HepG2 (cell line): ENCODE data around the gene SYTL2. TPM values are rescaled to one million over a fixed set of nuclear protein-coding genes. Genes with fewer than 3 reads are reported as not detected.

ENCODE experiments used
- ATAC-seq: fragments of 200-7000 bp; cut with Tn5 transposase; 3 replicates; pipeline ENCODE4 v1.9.1; 2020; ENCODE audit warnings: mild to moderate bottlenecking, moderate library complexity
- BruUV-seq: library from RNA; stranded (reverse); fragments of 400-500 nt; replicated peaks from 2 replicates; lab custom pipeline; 2021; lab: Mats Ljungman, UMichigan
- CTCF ChIA-PET: fragments of 300-600 bp; formaldehyde crosslinking; extraction: SDS; loops from one replicate; lab custom pipeline; 2021; ENCODE audit warnings: low total read pairs, inconsistent platforms, low intra/inter-chr PET ratio; lab: Yijun Ruan, JAX
- POLR2A ChIA-PET: fragments of 350-600 bp; sonication (Branson Sonifier 250); formaldehyde crosslinking; loops from one replicate; lab custom pipeline; 2020; ENCODE audit warnings: antibody characterized with exemption, inconsistent platforms; lab: Yijun Ruan, JAX
- DNase-seq: peaks from one replicate; pipeline ENCODE4 v3.0.0-alpha.2; 2015; ENCODE audit warnings: low spot score
- FAIRE-seq: peaks from 3 replicates; lab custom pipeline; 2011; peaks lifted over from hg19 to GRCh38; lab: Jason Lieb, UNC
- H2AFZ ChIP-seq: one replicate; pipeline ENCODE4 v1.6.1; 2011; ENCODE audit warnings: low read length, inconsistent platforms
- H3K27ac ChIP-seq: fragments of 300-600 bp; 3 replicates; pipeline ENCODE4 v1.8.0; 2011; ENCODE audit warnings: mixed run types, mild to moderate bottlenecking, mixed read lengths, low read length, inconsistent platforms; ENCODE audit not compliant: insufficient read depth; ENCODE audit errors: extremely low read length
- H3K27me3 ChIP-seq, 2 experiments: fragments of 200-600 bp in 1 of 2; 2 replicates in 1 of 2; 3 replicates in 1 of 2; pipeline versions ENCODE4 v1.6.0 to v1.8.0; 2011; ENCODE audit warnings: low read length in 2 of 2, mild to moderate bottlenecking in 2 of 2, moderate library complexity in 2 of 2, inconsistent platforms in 1 of 2; ENCODE audit not compliant: insufficient read depth in 2 of 2, control insufficient read depth in 1 of 2
- H3K36me3 ChIP-seq, 2 experiments: fragments of 200-600 bp in 1 of 2; replicated peaks in 1 of 2; 2 replicates in 1 of 2; 3 replicates in 1 of 2; pipeline versions ENCODE4 v1.5.1 to v1.8.0; 2011; ENCODE audit warnings: low read length in 2 of 2, inconsistent platforms in 1 of 2; ENCODE audit not compliant: insufficient read depth in 2 of 2, control insufficient read depth in 1 of 2
- H3K4me1 ChIP-seq: 2 replicates; pipeline ENCODE4 v1.5.1; 2012; ENCODE audit warnings: low read length, inconsistent platforms; ENCODE audit not compliant: insufficient read depth
- H3K4me2 ChIP-seq: 2 replicates; pipeline ENCODE4 v1.6.0; 2011; ENCODE audit warnings: low read depth, low read length, inconsistent platforms
- H3K4me3 ChIP-seq, 3 experiments: fragments of 200-600 bp in 1 of 3; sonication (generic), shearing (Covaris generic) in 1 of 3; replicated peaks in 1 of 3; 2 replicates each; pipeline ENCODE4 v1.5.1; 2011 to 2016; ENCODE audit warnings: low read length in 3 of 3, inconsistent platforms in 2 of 3, low read depth in 2 of 3, mild to moderate bottlenecking in 2 of 3, control low read depth in 1 of 3, mixed read lengths in 1 of 3; ENCODE audit not compliant: insufficient read depth in 1 of 3
- H3K79me2 ChIP-seq: one replicate; pipeline ENCODE4 v1.6.1; 2011; ENCODE audit warnings: low read length, inconsistent platforms; ENCODE audit not compliant: insufficient read depth
- H3K9ac ChIP-seq: 2 replicates; pipeline ENCODE4 v1.6.0; 2011; ENCODE audit warnings: mild to moderate bottlenecking, low read depth, low read length, inconsistent platforms; ENCODE audit not compliant: insufficient read depth
- H3K9me3 ChIP-seq: 2 replicates; pipeline ENCODE4 v1.5.1; 2012; ENCODE audit warnings: mild to moderate bottlenecking, low read length
- H4K20me1 ChIP-seq: 2 replicates; pipeline ENCODE4 v1.6.0; 2011; ENCODE audit warnings: inconsistent platforms, mild to moderate bottlenecking, low read length, moderate library complexity; ENCODE audit not compliant: insufficient read depth
- DBP ChIP-seq: sonication (generic); formaldehyde crosslinking; IDR thresholded peaks from 2 replicates; pipeline ENCODE4 v1.4.0; 2020; ENCODE audit warnings: missing genetic modification reagents; ENCODE audit errors: not compliant biosample characterization
- FOXC1 ChIP-seq: sonication (generic); formaldehyde crosslinking; IDR thresholded peaks from 2 replicates; pipeline ENCODE4 v1.8.0; 2022; ENCODE audit warnings: mild to moderate bottlenecking, missing genetic modification reagents, borderline replicate concordance
- NR2F6 ChIP-seq, 2 experiments: IDR thresholded peaks; 2 replicates each; pipeline ENCODE4 v1.6.1; 2016; ENCODE audit warnings: antibody characterized with exemption in 1 of 2, mild to moderate bottlenecking in 1 of 2
- ZNF280B ChIP-seq: sonication (generic); formaldehyde crosslinking; IDR thresholded peaks from 2 replicates; pipeline ENCODE4 v1.5.0; 2020; ENCODE audit warnings: missing genetic modification reagents, mild to moderate bottlenecking, borderline replicate concordance
- ZNF678 ChIP-seq: sonication (generic); formaldehyde crosslinking; IDR thresholded peaks from 2 replicates; pipeline ENCODE4 v1.4.0; 2020; ENCODE audit warnings: mild to moderate bottlenecking, missing genetic modification reagents
- ZNF724P ChIP-seq: sonication (generic); formaldehyde crosslinking; IDR thresholded peaks from 2 replicates; pipeline ENCODE4 v1.8.0; 2022; ENCODE audit warnings: missing genetic modification reagents, borderline replicate concordance
- ZSCAN29 ChIP-seq: sonication (generic); formaldehyde crosslinking; conservative IDR thresholded peaks from 2 replicates; pipeline ENCODE4 v1.4.0; 2020; ENCODE audit warnings: mild to moderate bottlenecking, missing genetic modification reagents
- WGBS: methylation state at CpG from one replicate; pipeline ENCODE4 v1.1.6; 2017; ENCODE audit warnings: low lambda C conversion rate; 5-methylcytosine and 5-hydroxymethylcytosine counted together
- in situ Hi-C: cut with HindIII; loops from 2 replicates; pipeline ENCODE4 v1.10.0; 2017; ENCODE audit warnings: low pct_unique_long_range_greater_than_20kb; ENCODE audit not compliant: extremely low pct_ligation_motif_present
- intact Hi-C: fragments of 100-400 bp; cut with micrococcal nuclease; formaldehyde crosslinking; loops from one replicate; pipeline ENCODE4 v1.10.0; 2022; ENCODE audit not compliant: unreplicated experiment
- polyA plus RNA-seq, 8 experiments: library from polyadenylated mRNA; depleted of rRNA in 3 of 8; stranded (reverse) in 7 of 8; unstranded in 1 of 8; fragments of >200 nt; fragmentation: Illumina TruSeq in 4 of 8; extraction: Trizol in 4 of 8; gene quantifications; 2 replicates each; pipeline versions ENCODE4 v1.2.1 to v1.2.3, GENCODE V29; 2011 to 2016; ENCODE audit warnings: low read depth in 4 of 8, missing spikeins in 1 of 8, mixed read lengths in 1 of 8; ENCODE audit not compliant: insufficient read depth in 1 of 8
- total RNA-seq, 5 experiments: library from RNA; depleted of rRNA; stranded (reverse); fragments of >200 nt; fragmentation: Illumina TruSeq; extraction: Trizol; gene quantifications; 2 replicates each; pipeline ENCODE4 v1.2.3, GENCODE V29; 2016; ENCODE audit warnings: low read depth in 1 of 5

SYTL2 gene
- total and polyA plus RNA-seq, 2 of the 13 experiments (the other 11 are each of a cell fraction or from before 2014, with no cell fraction given) = 0.77 to 0.90 TPM

GRCh38 chr11:85762226-85762625, 48.7 kb downstream of the SYTL2 start:
- no peaks in the 10 kb centered on the region for H4K20me1 ChIP-seq
- intact Hi-C loops (no loop called here), in situ Hi-C loops (no loop called here)
- FAIRE-seq (no peak), DNase-seq (no peak), ATAC-seq (no peak)
- BruUV-seq = no TSS peak
- H3K9me3 ChIP-seq = no peaks in the 10 kb centered on the region
- TF ChIP-seq ZSCAN29 (CRISPR knock-in tag) = no peak
- TF ChIP-seq ZNF724P (CRISPR knock-in tag) = no peak
- no peak for TF ChIP-seq FOXC1 (CRISPR knock-in tag)
- TF ChIP-seq DBP (CRISPR knock-in tag) = no peak
- TF ChIP-seq NR2F6 (IDR thresholded peaks at IDR 0.05) = no peak
- no peak for TF ChIP-seq NR2F6 (CRISPR knock-in tag; IDR thresholded peaks at IDR 0.05)
- no peak for TF ChIP-seq ZNF280B (CRISPR knock-in tag)
- no peak for TF ChIP-seq ZNF678 (CRISPR knock-in tag)
- H3K27me3 ChIP-seq = no peaks in the 10 kb centered on the region
- H3K36me3 ChIP-seq = no peaks in the 10 kb centered on the region
- no peaks in the 10 kb centered on the region for H3K79me2 ChIP-seq
- H2AFZ ChIP-seq = no peak overlapping the region
- 0% methylated on average over 1 of the region's 1 CpG for WGBS
- H3K9ac ChIP-seq = no peak overlapping the region
- H3K27ac ChIP-seq = no peak overlapping the region
- CTCF ChIA-PET = no interaction called here
- no peak overlapping the region for H3K4me2 ChIP-seq
- no peak overlapping the region for H3K4me3 ChIP-seq
- POLR2A ChIA-PET = no interaction called here
- no peaks in the 10 kb centered on the region for H3K4me1 ChIP-seq
